ENCODE measurements around the gene DFFA.

GRCh38 chr1:10514490-10515235 lies 42.3 kb upstream of the DFFA start:
- TF ChIP-seq CTCF (IDR thresholded peaks at IDR 0.05) (peak; percentile 18 to 52 (median 50)), POLR2A (IDR thresholded peaks at IDR 0.05) (no peak)
